ENCODE measurements around the gene LARP4. TPM values are rescaled to one million over a fixed set of nuclear protein-coding genes. Genes with fewer than 3 reads are reported as not detected.
A peak's percentile ranks its signal among the peaks of the same experiment; 100 is the strongest.

Gene LARP4
- total and polyA plus RNA-seq, 9 of the 15 experiments (the other 6 are each of a cell fraction or from before 2014, with no cell fraction given), result 31.6 to 84.5 (median 52.4) TPM

- TF ChIP-seq PKNOX1 (IDR thresholded peaks at IDR 0.05) (0 out of 2 replicates have a peak, but pooled peaks have one; percentile 8), ZNF668 (CRISPR knock-in tag; IDR thresholded peaks at IDR 0.05) (no peak), ETS1 (conservative IDR thresholded peaks at IDR 0.05; ENCODE audit: control insufficient read depth, low read depth, low read length) (no peak), ZNF146 (CRISPR knock-in tag; IDR thresholded peaks at IDR 0.05; ENCODE audit: unreplicated experiment) (no peak), ID3 (CRISPR knock-in tag; IDR thresholded peaks at IDR 0.05) (no peak), ID3 (tag; IDR thresholded peaks at IDR 0.05) (no peak), NFRKB (IDR thresholded peaks at IDR 0.05; ENCODE audit: low read depth) (no peak), HIVEP1 (CRISPR knock-in tag; IDR thresholded peaks at IDR 0.05) (no peak), NFATC3 (IDR thresholded peaks at IDR 0.05) (0 out of 2 replicates have a peak, but pooled peaks have one; percentile 26), ZHX1 (conservative IDR thresholded peaks at IDR 0.05; ENCODE audit: low read length) (no peak), TAF1 (IDR thresholded peaks at IDR 0.05; ENCODE audit: control insufficient read depth, extremely low read depth, insufficient read depth, low read length, severe bottlenecking) (no peak), CBX1 (IDR thresholded peaks at IDR 0.05; ENCODE audit: low read depth) (no peak), CBX2 (IDR thresholded peaks at IDR 0.05; ENCODE audit: insufficient read depth, low read length, poor library complexity, severe bottlenecking) (no peak), DPF2 (IDR thresholded peaks at IDR 0.05) (no peak), KAT7 (CRISPR knock-in tag; IDR thresholded peaks at IDR 0.05; ENCODE audit: borderline replicate concordance) (no peak), NEUROD1 (IDR thresholded peaks at IDR 0.05; ENCODE audit: borderline replicate concordance, low read depth, low read length, partially characterized antibody) (no peak)
- TF ChIP-seq, protein P1, sequence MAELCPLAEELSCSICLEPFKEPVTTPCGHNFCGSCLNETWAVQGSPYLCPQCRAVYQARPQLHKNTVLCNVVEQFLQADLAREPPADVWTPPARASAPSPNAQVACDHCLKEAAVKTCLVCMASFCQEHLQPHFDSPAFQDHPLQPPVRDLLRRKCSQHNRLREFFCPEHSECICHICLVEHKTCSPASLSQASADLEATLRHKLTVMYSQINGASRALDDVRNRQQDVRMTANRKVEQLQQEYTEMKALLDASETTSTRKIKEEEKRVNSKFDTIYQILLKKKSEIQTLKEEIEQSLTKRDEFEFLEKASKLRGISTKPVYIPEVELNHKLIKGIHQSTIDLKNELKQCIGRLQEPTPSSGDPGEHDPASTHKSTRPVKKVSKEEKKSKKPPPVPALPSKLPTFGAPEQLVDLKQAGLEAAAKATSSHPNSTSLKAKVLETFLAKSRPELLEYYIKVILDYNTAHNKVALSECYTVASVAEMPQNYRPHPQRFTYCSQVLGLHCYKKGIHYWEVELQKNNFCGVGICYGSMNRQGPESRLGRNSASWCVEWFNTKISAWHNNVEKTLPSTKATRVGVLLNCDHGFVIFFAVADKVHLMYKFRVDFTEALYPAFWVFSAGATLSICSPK (IDR thresholded peaks at IDR 0.05; ENCODE audit: borderline replicate concordance), result no peak
- TF ChIP-seq, protein P2, sequence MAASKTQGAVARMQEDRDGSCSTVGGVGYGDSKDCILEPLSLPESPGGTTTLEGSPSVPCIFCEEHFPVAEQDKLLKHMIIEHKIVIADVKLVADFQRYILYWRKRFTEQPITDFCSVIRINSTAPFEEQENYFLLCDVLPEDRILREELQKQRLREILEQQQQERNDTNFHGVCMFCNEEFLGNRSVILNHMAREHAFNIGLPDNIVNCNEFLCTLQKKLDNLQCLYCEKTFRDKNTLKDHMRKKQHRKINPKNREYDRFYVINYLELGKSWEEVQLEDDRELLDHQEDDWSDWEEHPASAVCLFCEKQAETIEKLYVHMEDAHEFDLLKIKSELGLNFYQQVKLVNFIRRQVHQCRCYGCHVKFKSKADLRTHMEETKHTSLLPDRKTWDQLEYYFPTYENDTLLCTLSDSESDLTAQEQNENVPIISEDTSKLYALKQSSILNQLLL (CRISPR knock-in tag; IDR thresholded peaks at IDR 0.05; ENCODE audit: borderline replicate concordance), result no peak
These were observed 105.2 kb downstream of the LARP4 start (continued) for GRCh38 chr12:50505675-50506530.
